ENCODE data around the gene CRMP1. TPM values are rescaled to one million over a fixed set of nuclear protein-coding genes. Genes with fewer than 3 reads are reported as not detected.

CRMP1 gene
- total RNA-seq, 3 donors from 2014 or later (not counting 1 experiment from before 2014, with no cell fraction given): not detected

DNA sequence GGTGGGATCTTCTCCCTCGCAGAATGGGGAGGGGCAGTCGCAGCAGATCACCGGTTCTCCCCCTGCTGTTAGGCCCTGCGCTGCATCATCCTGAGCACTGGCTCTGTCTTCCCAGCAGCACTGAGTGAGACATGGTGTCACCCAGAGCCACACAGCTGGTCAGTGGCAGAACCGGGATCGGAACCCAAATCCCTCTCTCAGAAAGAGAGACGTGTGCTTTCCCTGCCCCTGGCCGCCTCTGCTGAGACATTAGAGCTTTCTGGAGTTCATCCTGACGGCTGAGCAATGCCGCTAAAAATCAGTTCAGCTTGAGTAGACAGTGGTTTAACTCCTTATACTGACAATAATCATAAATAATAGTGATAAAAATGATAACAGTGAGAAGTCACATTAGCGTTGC is 93.9 kb downstream of the CRMP1 start:
- Histone ChIP-seq H3K36me3 (ENCODE audit: control insufficient read depth, insufficient read depth, low read length) (no peaks in the 10 kb centered on the region), H3K4me1 (ENCODE audit: control insufficient read depth, insufficient read depth, low read length) (no peaks in the 10 kb centered on the region), H3K27ac (ENCODE audit: low read length) (no peak overlapping the region), H3K9me3 (ENCODE audit: control insufficient read depth, insufficient read depth, low read length) (no peaks in the 10 kb centered on the region), H3K4me3 (ENCODE audit: low read length) (no peak overlapping the region), H3K27me3 (ENCODE audit: control insufficient read depth, insufficient read depth, low read length) (no peaks in the 10 kb centered on the region)
- Mint-ChIP-seq H3K9me3 (no peaks in the 10 kb centered on the region), H3K27ac (no peak overlapping the region), H3K4me1 (no peaks in the 10 kb centered on the region), H3K27me3 (ENCODE audit: low read depth in 2 of 2) (no peaks in the 10 kb centered on the region), H3K4me3 (no peak overlapping the region), H3K36me3 (no peaks in the 10 kb centered on the region)
- TF ChIP-seq, protein P1, sequence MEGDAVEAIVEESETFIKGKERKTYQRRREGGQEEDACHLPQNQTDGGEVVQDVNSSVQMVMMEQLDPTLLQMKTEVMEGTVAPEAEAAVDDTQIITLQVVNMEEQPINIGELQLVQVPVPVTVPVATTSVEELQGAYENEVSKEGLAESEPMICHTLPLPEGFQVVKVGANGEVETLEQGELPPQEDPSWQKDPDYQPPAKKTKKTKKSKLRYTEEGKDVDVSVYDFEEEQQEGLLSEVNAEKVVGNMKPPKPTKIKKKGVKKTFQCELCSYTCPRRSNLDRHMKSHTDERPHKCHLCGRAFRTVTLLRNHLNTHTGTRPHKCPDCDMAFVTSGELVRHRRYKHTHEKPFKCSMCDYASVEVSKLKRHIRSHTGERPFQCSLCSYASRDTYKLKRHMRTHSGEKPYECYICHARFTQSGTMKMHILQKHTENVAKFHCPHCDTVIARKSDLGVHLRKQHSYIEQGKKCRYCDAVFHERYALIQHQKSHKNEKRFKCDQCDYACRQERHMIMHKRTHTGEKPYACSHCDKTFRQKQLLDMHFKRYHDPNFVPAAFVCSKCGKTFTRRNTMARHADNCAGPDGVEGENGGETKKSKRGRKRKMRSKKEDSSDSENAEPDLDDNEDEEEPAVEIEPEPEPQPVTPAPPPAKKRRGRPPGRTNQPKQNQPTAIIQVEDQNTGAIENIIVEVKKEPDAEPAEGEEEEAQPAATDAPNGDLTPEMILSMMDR (IDR thresholded peaks at IDR 0.05): no peak
- no peak for ATAC-seq
- no peak for DNase-seq
- intact Hi-C loops (cut with micrococcal nuclease): no loop called here
- WGBS (ENCODE audit: insufficient coverage): 92% methylated on average over 9 of the region's 11 CpGs

DNA sequence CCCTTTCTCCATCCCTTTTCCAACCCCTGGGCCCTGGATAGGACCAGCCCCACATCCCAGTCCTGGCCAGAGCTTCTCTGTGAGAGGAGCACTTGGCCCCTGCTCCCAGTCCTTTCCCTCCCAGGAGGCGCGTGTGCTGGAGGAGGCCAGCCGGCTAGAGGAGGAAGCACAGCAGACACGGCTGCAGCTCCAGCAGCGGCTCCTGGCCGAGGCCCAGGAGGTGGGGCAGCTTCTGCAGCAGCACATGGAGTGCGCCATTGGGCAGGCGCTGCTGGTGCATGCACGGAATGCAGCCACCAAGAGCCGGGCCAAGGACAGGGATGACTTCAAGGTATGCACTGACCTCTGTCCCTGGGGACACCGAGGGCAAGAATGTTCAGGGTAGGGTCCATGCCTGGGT is 94.4 kb downstream of the CRMP1 start:
- intact Hi-C loops (cut with micrococcal nuclease): no loop called here
- no peaks in the 10 kb centered on the region for H3K9me3 ChIP-seq (ENCODE audit: control insufficient read depth, insufficient read depth, low read length)
- Mint-ChIP-seq H3K27ac (no peak overlapping the region), H3K9me3 (no peaks in the 10 kb centered on the region), H3K4me1 (no peaks in the 10 kb centered on the region), H3K27me3 (ENCODE audit: low read depth in 2 of 2) (no peaks in the 10 kb centered on the region), H3K36me3 (no peaks in the 10 kb centered on the region), H3K4me3 (no peak overlapping the region)
- H3K4me1 ChIP-seq (ENCODE audit: control insufficient read depth, insufficient read depth, low read length): no peaks in the 10 kb centered on the region
- H3K36me3 ChIP-seq (ENCODE audit: control insufficient read depth, insufficient read depth, low read length): no peaks in the 10 kb centered on the region
- ATAC-seq (no peak), DNase-seq (no peak)
- H3K4me3 ChIP-seq (ENCODE audit: low read length): no peak overlapping the region
- TF ChIP-seq, protein P1 (IDR thresholded peaks at IDR 0.05): no peak
- no peak overlapping the region for H3K27ac ChIP-seq (ENCODE audit: low read length)
- 89% methylated on average over 11 of the region's 11 CpGs for WGBS (ENCODE audit: insufficient coverage)
- H3K27me3 ChIP-seq (ENCODE audit: control insufficient read depth, insufficient read depth, low read length): no peaks in the 10 kb centered on the region

DNA sequence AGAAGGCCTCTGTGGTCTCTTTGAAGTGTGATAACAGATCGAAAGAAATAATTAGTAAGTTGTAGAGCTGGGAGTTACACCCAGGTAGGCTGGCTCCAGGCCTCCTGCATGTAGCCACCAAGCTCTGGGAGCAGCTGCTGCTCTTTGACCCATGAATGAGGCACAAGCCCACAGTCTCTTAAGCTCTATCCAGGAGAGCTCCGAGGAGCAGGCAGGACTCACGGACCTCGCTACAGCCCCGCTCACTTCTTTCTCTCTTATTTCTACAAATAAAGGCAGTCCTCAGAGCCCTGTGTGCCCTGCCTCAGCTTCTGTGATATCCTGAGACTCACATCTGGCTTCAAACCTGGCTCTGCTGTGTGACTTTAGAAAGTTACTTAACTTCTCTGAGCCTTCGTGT is 95.0 kb downstream of the CRMP1 start:
- H3K27me3 Mint-ChIP-seq (ENCODE audit: low read depth in 2 of 2): no peaks in the 10 kb centered on the region
- WGBS (ENCODE audit: insufficient coverage): 89% methylated on average over 6 of the region's 6 CpGs
- no peak for DNase-seq
- no peak overlapping the region for H3K27ac ChIP-seq (ENCODE audit: low read length)
- H3K27me3 ChIP-seq (ENCODE audit: control insufficient read depth, insufficient read depth, low read length): no peaks in the 10 kb centered on the region
- no peaks in the 10 kb centered on the region for H3K4me1 Mint-ChIP-seq
- H3K36me3 Mint-ChIP-seq: no peaks in the 10 kb centered on the region
- no peaks in the 10 kb centered on the region for H3K36me3 ChIP-seq (ENCODE audit: control insufficient read depth, insufficient read depth, low read length)
- no peaks in the 10 kb centered on the region for H3K9me3 ChIP-seq (ENCODE audit: control insufficient read depth, insufficient read depth, low read length)
- H3K9me3 Mint-ChIP-seq: no peaks in the 10 kb centered on the region
- no peaks in the 10 kb centered on the region for H3K4me1 ChIP-seq (ENCODE audit: control insufficient read depth, insufficient read depth, low read length)
- H3K4me3 Mint-ChIP-seq: no peak overlapping the region
- intact Hi-C loops (cut with micrococcal nuclease): no loop called here
- TF ChIP-seq, protein P1 (IDR thresholded peaks at IDR 0.05): no peak
- no peak for ATAC-seq
- no peak overlapping the region for H3K4me3 ChIP-seq (ENCODE audit: low read length)
- no peak overlapping the region for H3K27ac Mint-ChIP-seq

DNA sequence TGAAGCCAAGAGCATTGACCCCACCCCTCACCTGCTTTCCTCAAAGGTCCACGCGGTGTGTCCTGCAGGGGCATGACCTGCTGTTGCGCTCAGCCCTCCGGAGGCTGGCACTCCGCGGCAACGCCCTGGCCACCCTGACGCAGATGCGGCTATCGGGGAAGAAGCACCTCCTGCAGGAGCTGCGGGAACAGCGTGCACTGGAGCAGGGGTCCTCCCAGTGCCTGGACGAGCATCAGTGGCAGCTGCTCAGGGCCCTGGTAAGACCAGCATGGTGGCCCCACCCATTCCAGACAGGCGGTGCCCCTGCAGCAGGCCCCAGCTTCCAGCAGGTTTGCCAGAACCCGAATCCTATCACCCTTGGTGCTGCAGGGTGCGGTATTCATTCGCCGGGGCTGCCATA is 95.9 kb downstream of the CRMP1 start:
- no peak overlapping the region for H3K27ac Mint-ChIP-seq
- Histone ChIP-seq H3K4me3 (ENCODE audit: low read length) (no peak overlapping the region), H3K9me3 (ENCODE audit: control insufficient read depth, insufficient read depth, low read length) (no peaks in the 10 kb centered on the region), H3K4me1 (ENCODE audit: control insufficient read depth, insufficient read depth, low read length) (no peaks in the 10 kb centered on the region), H3K36me3 (ENCODE audit: control insufficient read depth, insufficient read depth, low read length) (no peaks in the 10 kb centered on the region), H3K27ac (ENCODE audit: low read length) (no peak overlapping the region), H3K27me3 (ENCODE audit: control insufficient read depth, insufficient read depth, low read length) (no peaks in the 10 kb centered on the region)
- DNase-seq (no peak), ATAC-seq (no peak)
- no peaks in the 10 kb centered on the region for H3K36me3 Mint-ChIP-seq
- no peaks in the 10 kb centered on the region for H3K9me3 Mint-ChIP-seq
- TF ChIP-seq, protein P1 (IDR thresholded peaks at IDR 0.05): no peak
- 92% methylated on average over 18 of the region's 18 CpGs for WGBS (ENCODE audit: insufficient coverage)
- no peak overlapping the region for H3K4me3 Mint-ChIP-seq
- no peaks in the 10 kb centered on the region for H3K4me1 Mint-ChIP-seq
- intact Hi-C loops (cut with micrococcal nuclease): no loop called here
- H3K27me3 Mint-ChIP-seq (ENCODE audit: low read depth in 2 of 2): no peaks in the 10 kb centered on the region
